MCF 10A (cell line): Measurements from ENCODE around the gene WRNIP1. TPM values are rescaled to one million over a fixed set of nuclear protein-coding genes. Genes with fewer than 3 reads are reported as not detected.

ENCODE experiments used
- BruUV-seq: library from RNA; stranded (reverse); fragments of 400-500 nt; replicated peaks from 2 replicates; lab custom pipeline; 2021; lab: Mats Ljungman, UMichigan
- CTCF ChIA-PET: fragments of 300-600 bp; sonication (Branson Sonifier 250); formaldehyde crosslinking; extraction: SDS; loops from one replicate; lab custom pipeline; 2021; ENCODE audit warnings: antibody characterized with exemption, inconsistent platforms; lab: Yijun Ruan, JAX
- POLR2A ChIA-PET: fragments of 300-600, 350-650 bp; sonication (Branson Sonifier 250); formaldehyde crosslinking; extraction: SDS; loops from one replicate; lab custom pipeline; 2020; ENCODE audit warnings: antibody characterized with exemption, inconsistent platforms; lab: Yijun Ruan, JAX
- DNase-seq: peaks from one replicate; pipeline ENCODE4 v3.0.0-alpha.2; 2018; ENCODE audit not compliant: unreplicated experiment
- H3K27ac Mint-ChIP-seq: one replicate; pipeline ENCODE4 v1.8.0; 2022; ENCODE audit warnings: mild to moderate bottlenecking, low read depth, mixed read lengths; ENCODE audit not compliant: unreplicated experiment
- H3K27me3 Mint-ChIP-seq: one replicate; pipeline ENCODE4 v1.8.0; 2022; ENCODE audit warnings: mixed read lengths; ENCODE audit not compliant: insufficient read depth, unreplicated experiment
- H3K36me3 Mint-ChIP-seq: one replicate; pipeline ENCODE4 v1.8.0; 2022; ENCODE audit warnings: mild to moderate bottlenecking, moderate library complexity, mixed read lengths; ENCODE audit not compliant: insufficient read depth, unreplicated experiment
- H3K4me1 Mint-ChIP-seq: one replicate; pipeline ENCODE4 v1.8.0; 2022; ENCODE audit warnings: mixed read lengths; ENCODE audit not compliant: insufficient read depth, unreplicated experiment
- H3K4me3 Mint-ChIP-seq: one replicate; pipeline ENCODE4 v1.8.0; 2022; ENCODE audit warnings: mild to moderate bottlenecking, moderate library complexity, mixed read lengths; ENCODE audit not compliant: unreplicated experiment
- H3K9me3 Mint-ChIP-seq: one replicate; pipeline ENCODE4 v1.8.0; 2022; ENCODE audit warnings: mixed read lengths; ENCODE audit not compliant: unreplicated experiment
- CTCF ChIP-seq: fragments of 200-600 bp; IDR thresholded peaks from one replicate; pipeline ENCODE4 v1.8.0; 2022; ENCODE audit warnings: antibody characterized with exemption, mild to moderate bottlenecking; ENCODE audit not compliant: unreplicated experiment
- intact Hi-C: fragments of 100-400 bp; cut with micrococcal nuclease; formaldehyde crosslinking; loops from 2 replicates; pipeline ENCODE4 v1.14.1; 2022
- total RNA-seq: library from RNA; stranded (reverse); gene quantifications from 2 replicates; pipeline ENCODE4 v1.2.3, GENCODE V29; 2022

The WRNIP1 gene
- total RNA-seq, 1 experiment from 2014 or later, result 44.8 TPM

DNA sequence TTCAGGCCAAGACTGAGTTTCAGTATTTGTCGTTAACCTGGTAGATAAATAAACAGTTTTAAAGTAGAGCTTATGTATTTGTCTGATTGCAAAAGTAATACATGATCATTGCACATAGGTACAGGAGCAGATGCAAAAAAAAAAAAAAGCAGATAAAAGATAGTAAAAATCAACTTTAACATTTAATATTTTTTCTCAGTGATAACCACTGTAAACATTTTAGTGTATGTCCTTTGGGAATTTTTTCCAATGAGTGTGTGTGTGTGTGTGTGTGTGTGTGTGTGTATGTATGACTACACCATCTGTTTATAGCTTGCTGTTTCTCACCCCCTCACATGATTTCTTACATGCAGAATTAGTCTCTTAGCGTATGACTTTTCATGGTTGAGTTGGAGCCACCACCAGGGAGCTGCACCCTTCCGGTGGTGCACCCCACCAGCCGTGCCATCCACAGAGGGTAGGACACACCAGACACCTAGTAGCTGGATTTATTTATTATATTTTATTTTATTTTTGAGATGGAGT is 26.3 kb downstream of the WRNIP1 start:
- intact Hi-C loops, result loop anchor here (1.0 to 5.0 kb wide), 8 partner anchors 19 to 266 kb away; partner anchors contain the start of gene SERPINB1
- Mint-ChIP-seq H3K4me1 (peaks cover 27% of the 10 kb centered on the region), H3K9me3 (no peaks in the 10 kb centered on the region), H3K27ac (peak overlapping the region; percentile 75), H3K4me3 (no peak overlapping the region), H3K36me3 (peaks cover 8% of the 10 kb centered on the region), H3K27me3 (no peaks in the 10 kb centered on the region)
- DNase-seq, result no peak
- ChIA-PET CTCF (interaction anchor here (0.5 to 2.7 kb wide), 36 partner anchors 9 to 1162 kb away, joined by 3 to 50 read pairs (median 4); partner anchors contain the start of genes FAM50B, SERPINB1 and WRNIP1), POLR2A (interaction anchor here (0.6 to 4.5 kb wide), 13 partner anchors 17 to 1247 kb away, joined by 3 to 43 read pairs (median 6); partner anchors contain the start of genes SERPINB1 and WRNIP1)
- no peak for TF ChIP-seq CTCF
- no TSS peak for BruUV-seq

- DNase-seq, result peak; percentile 77
- intact Hi-C loops, result loop anchor here (5.0 kb wide), 1 partner anchor 265 kb away; no protein-coding TSS in a partner anchor
- CTCF ChIA-PET, result interaction anchor here (0.8 to 2.7 kb wide), 17 partner anchors 8 to 361 kb away, joined by 3 to 50 read pairs (median 4); partner anchors contain the start of gene SERPINB1
- Mint-ChIP-seq H3K27me3 (no peaks in the 10 kb centered on the region), H3K4me3 (no peak overlapping the region), H3K36me3 (peaks cover 1% of the 10 kb centered on the region), H3K27ac (no peak overlapping the region), H3K9me3 (no peaks in the 10 kb centered on the region), H3K4me1 (peaks cover 27% of the 10 kb centered on the region)
- TF ChIP-seq CTCF, result no peak
- no TSS peak for BruUV-seq
- POLR2A ChIA-PET, result interaction anchor here (1.0 to 4.5 kb wide), 11 partner anchors 18 to 197 kb away, joined by 3 to 43 read pairs (median 10); partner anchors contain the start of genes SERPINB1 and WRNIP1
These were observed 27.3 kb downstream of the WRNIP1 start for GRCh38 chr6:2792330-2793110.

- no TSS peak for BruUV-seq
- peaks cover 27% of the 10 kb centered on the region for H3K4me1 Mint-ChIP-seq
- CTCF ChIA-PET, result interaction anchor here (0.7 to 1.8 kb wide), 8 partner anchors 21 to 193 kb away, joined by 3 to 9 read pairs (median 4); partner anchors contain the start of gene SERPINB1
- no peaks in the 10 kb centered on the region for H3K27me3 Mint-ChIP-seq
- intact Hi-C loops, result loop anchor here (5.0 kb wide), 1 partner anchor 264 kb away; no protein-coding TSS in a partner anchor
- no peaks in the 10 kb centered on the region for H3K36me3 Mint-ChIP-seq
- POLR2A ChIA-PET, result interaction anchor here (0.7 to 4.5 kb wide), 14 partner anchors 11 to 196 kb away, joined by 3 to 43 read pairs (median 4); partner anchors contain the start of genes SERPINB1 and WRNIP1
- peak overlapping the region; percentile 40 for H3K27ac Mint-ChIP-seq
- peak; percentile 79 for DNase-seq
- TF ChIP-seq CTCF, result no peak
- no peak overlapping the region for H3K4me3 Mint-ChIP-seq
- no peaks in the 10 kb centered on the region for H3K9me3 Mint-ChIP-seq
These were observed 28.4 kb downstream of the WRNIP1 start for GRCh38 chr6:2793534-2794151.
